Pulmonary artery endothelial cell (primary cell): ENCODE data around the gene MYO1G. TPM values are rescaled to one million over a fixed set of nuclear protein-coding genes. Genes with fewer than 3 reads are reported as not detected.
A peak's percentile ranks its signal among the peaks of the same experiment; 100 is the strongest.
"Not testable (repeated sequence)": the region's sequence is repeated elsewhere in the genome, so short reads cannot be mapped to it uniquely, and the experiment has no call there.

Source experiments
- DNase-seq: peaks from one replicate; pipeline ENCODE4 v3.0.0-alpha.2; 2011; ENCODE audit warnings: low read depth, low spot score
- total RNA-seq: library from RNA; depleted of rRNA; stranded (reverse); fragments of >200 nt; gene quantifications from 2 replicates; pipeline ENCODE4 v1.2.3, GENCODE V29; 2014

The MYO1G gene
- total RNA-seq, 1 donor from 2014 or later: 0.13 TPM

DNA sequence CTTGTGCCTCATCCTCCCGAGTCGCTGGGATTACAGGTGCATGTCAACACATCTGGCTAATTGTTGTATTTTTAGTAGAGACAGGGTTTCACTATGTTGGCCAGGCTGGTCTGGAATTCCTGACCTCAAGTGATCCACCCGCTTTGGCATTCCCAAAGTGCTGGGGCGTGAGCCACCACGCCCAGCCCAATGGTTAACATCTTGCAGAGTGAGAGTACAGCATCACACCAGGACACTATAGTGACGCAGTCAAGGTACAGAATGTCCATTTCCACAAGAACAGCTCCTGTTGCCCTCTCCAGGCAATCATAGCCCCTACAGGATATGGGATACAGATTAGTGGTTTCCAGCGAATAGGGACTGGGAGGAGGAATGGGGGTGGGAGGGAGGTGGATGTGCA is 34.0 kb downstream of the MYO1G start:
- no peak for DNase-seq

DNA sequence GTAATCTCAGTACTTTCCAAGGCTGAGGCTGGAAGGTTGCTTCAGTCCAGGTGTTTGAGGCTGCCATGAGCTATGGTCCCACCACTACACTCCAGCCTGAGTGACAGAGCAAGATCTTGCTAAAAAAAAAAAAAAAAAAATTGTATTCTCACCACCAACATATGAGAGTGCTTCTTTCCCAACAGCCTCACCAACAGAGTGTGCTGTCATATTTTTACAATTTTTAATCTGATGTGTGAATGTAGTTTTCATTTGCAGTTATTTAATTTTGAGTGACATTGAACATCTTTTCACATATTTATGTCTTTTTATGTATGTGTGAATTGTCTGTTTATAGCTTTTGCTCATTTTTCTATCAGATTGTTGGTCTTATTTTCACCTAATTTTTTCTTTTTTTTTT is 35.2 kb downstream of the MYO1G start:
- no peak for DNase-seq

DNA sequence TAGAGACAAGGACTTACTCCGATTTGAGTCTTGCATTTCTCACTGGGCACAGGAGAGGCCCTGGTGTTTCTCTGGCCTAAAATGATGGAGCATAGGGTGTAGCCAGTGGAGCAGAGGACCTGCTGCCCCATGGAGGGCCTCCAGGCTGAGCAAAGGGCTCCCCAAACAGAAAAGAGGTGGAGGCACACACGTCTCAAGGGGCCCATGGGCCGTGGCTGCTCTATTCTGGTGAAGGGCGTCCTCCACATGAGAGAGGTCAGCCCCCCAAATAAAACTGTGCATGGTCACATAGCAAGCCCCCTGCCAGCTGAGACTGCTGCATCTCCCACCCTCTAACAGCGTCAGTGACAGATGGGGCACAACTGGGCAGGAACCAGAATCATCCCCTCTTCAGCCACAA is 41.4 kb downstream of the MYO1G start:
- DNase-seq: no peak

DNA sequence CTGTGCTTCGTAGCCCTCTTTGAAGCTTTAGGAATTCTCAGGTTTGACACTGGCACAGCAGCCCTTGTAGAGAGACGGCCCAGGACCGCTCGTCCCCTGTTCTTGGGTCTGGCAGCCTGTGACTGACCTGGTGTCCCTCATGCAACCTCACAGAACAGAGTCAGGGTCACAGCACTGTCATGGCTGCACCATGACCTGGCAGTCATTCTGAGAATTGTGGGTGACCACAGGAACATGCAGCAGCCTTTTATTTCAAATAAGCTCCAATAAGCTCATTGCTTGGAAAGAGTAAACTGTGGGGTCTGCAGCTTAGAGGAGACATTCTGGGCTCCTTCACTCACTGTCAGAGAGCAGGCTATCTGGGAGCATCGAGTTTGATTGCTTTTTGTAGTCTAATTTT is 42.5 kb downstream of the MYO1G start:
- no peak for DNase-seq

DNA sequence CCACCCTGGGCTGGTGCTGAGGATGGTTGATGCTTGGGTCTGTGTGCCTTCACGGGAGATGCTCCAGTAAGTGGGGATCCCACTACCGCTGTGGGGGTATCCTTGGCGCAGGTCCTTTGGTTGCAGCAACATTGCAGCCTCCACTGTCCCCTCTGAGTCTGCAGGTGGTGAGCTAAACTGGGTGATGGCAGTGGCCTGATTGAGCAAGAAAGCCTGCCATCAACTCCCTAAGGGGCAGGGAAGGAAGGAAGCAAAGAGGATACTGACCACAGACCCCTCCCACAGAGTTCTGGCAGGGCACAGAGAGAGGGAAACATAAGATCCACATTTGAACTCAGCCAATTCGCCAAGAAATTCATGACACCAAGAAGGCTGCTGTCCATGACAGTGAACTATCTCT is 43.2 kb downstream of the MYO1G start:
- DNase-seq: no peak

DNA sequence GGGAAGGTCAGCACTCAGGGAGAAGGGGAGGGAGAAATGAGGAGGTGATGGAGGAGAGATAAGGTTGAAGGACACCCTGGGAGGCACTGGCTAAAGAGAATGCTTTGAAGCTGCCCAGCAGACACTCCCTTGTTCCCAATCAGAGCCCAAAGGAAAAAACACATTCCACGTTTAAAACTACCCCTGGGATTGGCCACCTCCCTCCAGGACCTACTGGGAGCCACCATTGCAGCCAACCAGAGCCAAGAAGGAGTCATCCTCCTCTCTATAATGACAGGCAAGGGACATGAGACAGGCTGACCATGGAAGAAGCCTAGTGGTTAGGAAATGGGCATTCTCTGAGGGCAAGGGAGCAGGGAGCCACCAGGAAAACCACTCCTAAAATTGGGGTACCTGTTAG is 43.8 kb downstream of the MYO1G start:
- DNase-seq: no peak

DNA sequence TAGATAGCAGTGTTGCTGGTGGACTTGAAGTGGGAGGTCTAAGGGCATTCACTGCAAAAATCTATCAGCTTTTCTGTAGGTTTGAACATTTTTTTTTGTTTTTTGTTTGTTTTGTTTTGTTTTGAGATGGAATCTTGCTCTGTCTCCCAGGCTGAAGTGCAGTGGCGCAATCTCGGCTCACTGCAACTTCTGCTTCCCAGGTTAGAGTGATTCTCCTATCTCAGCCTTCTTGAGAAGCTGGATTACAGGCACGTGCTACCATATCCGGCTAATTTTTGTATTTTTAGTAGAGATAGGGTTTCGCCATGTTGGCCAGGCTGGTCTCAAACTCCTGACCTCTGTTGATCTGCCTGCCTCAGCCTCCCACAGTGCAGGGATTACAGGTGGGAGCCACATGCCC is 44.3 kb downstream of the MYO1G start:
- DNase-seq: not testable (repeated sequence)

DNA sequence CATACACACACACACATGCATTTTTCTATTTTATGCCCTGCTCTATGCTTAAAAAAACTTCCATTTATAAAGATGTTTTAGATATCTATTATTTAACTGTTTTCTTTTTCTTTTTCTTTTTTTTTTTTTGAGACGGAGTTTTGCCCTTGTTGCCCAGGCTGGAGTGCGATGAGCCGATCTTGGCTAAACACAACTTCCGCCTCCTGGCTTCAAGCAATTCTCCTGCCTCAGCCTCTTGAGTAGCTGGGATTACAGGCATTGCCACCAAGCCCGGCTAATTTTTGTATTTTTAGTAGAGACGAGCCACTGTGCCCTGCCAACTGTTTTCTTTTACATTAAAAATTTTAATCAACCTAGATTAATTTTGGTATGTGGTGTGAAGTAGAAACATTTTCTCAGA is 47.9 kb downstream of the MYO1G start:
- DNase-seq: no peak

DNA sequence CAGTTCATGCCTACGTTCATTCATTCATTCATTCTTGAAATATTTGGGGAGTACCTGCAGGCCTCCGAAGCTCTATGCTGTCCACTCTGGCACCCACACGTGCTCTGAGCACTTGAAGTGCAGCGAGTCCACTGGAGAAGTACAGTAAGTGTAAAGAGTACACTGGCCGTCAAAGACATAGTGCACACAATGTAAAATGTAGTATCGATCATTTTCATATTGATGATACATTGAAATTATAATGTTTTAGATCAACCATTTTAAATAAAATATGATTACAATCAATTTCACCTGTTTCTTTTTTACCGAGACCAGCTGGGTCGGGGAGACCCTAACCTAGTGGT is 56.5 kb downstream of the MYO1G start:
- no peak for DNase-seq

DNA sequence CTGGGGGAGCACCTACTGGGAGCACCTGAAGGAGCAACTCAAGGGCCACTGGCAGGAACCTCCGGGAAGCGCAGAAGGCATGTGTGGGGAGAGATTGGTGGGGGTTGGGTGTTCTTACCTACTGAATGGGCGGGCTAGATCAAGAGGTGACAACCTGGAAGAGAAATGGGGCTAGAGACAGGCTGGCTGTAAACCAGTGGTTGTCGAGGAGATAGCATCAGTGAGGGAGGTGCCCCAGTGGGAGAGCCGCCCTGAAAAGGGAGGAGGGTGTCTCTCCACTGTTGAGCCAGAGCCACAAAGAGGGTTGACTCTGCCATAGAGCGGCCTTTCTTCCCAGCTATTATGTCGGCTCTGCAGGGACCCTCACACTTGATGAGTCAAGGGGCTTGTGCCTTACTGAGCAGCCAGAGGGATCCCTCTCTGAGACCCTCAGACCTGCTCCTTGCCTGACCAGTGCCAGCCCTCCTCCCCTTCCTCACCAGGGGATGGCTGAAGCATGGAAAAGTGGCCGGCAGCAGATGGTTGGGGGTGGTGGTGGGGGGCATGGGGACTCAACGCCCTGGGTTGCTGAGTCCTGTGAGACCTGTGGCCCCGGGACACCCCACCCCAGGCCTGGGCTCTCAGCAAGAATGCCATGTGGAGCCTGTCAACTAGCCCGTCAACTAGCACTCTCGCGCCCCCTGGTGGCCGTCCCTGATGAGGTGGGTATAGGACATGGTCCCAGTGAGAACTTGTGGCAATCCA is 57.0 kb downstream of the MYO1G start:
- peak; percentile 22 for DNase-seq

DNA sequence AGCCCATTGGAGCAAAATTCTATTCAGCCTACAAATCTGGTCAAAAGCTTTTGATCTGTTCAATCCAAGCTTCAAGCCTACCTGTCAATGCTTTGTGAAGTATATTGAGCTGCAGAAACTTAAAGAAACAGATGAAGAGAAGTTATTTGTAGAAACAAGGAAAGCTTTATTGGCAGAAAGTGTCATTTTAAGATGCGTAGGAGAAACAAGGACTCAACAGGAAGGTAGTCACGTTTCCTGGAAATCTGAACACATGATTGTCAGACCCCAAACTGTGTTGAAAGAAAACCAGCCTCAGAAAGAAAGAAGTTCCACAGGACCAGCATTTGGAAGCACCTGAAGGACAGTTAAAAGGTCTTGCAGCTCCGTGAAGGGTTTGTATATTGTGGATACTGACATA is 58.7 kb downstream of the MYO1G start:
- DNase-seq: no peak

DNA sequence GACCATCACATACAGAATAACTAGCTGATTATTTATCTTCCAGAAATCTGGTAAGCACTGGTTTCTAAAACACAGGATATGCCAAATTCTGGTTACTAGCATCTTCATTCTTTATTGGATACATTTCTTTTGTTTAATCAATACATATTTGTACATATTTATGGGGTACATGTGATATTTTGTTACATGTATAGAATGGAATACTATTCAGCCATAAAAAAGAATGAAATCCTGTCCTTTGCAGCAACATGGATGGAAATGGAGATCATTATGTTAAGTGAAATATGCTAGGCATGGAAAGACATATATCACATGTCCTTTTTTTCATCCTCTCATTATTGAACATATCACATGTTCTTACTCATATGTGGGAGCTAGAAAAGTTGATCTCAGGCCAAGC is 60.8 kb downstream of the MYO1G start:
- DNase-seq: no peak

DNA sequence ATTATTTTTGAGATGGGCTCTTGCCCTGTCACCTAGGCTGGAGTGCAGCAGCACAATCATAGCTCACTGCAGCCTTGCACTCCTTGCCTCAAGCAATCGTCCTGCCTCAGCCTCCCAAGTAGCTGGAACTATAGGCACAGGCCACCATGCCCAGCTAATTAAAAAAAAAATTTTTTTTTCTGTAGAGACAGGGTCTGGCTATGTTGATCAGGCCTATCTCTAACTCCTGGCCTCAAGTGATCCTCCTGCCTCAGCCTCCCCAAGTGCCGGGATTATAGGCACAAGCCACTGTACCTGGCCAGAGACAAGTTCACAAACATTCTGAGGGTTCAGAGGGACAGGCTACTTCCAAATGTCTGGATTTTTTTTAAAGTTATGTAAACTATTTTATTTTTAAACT is 61.4 kb downstream of the MYO1G start:
- no peak for DNase-seq

DNA sequence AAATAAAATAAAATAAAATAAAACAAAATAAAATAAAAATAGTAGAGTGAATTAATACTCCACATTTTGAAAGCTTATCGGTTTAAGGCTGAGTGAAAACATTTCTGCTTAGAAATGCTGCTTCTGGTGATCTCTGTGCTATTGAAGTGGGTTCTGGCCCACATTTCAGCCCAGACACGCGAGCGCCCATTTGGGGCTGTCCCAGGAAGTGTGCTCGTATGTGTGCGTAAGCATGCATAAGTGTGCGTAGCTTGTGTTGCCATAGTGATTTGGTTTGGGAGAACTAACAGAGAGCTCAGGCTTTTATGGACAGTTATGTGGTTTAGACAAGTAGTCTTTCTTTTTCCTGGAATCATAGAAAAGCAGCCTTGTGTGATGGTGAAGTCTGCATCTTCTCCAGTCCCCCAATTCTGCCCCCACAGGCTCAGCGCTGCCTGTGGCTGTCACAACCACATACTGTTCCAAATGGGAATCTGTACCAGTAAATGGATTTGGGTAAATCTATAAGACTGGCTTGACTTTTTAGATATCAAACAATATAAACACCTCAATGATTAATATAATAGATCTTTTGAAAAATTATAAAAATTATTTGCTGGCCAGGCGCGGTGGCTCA is 63.7 kb downstream of the MYO1G start:
- no peak for DNase-seq

DNA sequence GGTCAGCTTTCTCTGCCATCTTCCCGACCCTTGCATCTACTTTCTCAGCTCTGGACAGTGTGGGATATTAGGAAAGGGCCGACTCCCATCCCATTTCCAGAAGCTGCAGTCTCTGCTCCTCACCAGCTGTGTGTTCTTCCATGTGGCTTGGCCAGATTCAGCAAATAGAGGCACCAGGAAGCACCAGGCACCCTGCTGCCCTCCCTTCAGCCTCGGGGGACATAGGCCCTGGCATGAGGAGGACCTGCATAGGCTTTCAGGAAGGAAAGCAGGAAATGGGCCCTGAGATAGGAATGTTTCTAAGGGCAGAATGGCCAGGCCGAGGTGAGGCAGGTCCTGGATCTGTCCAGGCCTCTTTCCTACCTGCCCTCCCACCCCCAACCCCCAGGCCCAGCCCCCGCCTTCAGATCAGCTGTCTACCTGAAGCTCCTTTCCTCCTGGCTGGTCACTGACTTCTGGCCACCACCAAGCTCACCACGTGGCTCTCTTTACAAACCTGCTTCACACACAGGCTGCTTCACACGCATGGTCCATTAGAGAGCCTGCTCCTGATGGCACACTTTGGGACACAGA is 66.0 kb downstream of the MYO1G start:
- no peak for DNase-seq

Other genes with a start within 250 kb of the MYO1G start
- 10.3 and 10.9 TPM in 2 replicates for gene ZMIZ2, start 230.2 kb downstream of the MYO1G start, total RNA-seq
- 2,525 and 2,554 TPM in 2 replicates for gene PPIA, start 182.3 kb downstream of the MYO1G start, total RNA-seq
- 234 and 260 TPM in 2 replicates for gene H2AZ2, start 130.9 kb downstream of the MYO1G start, total RNA-seq
- 19.8 and 22.6 TPM in 2 replicates for gene PURB, start 93.5 kb downstream of the MYO1G start, total RNA-seq
- gene CCM2, start 21.2 kb upstream of the MYO1G start, total RNA-seq: 74.8 and 81.1 TPM in 2 replicates
- 0.59 and 0.85 TPM in 2 replicates for gene NACAD, start 110.0 kb upstream of the MYO1G start, total RNA-seq
- 79.0 and 88.3 TPM in 2 replicates for gene TBRG4, start 132.7 kb upstream of the MYO1G start, total RNA-seq
- not detected in 2 replicates for gene RAMP3, start 178.8 kb upstream of the MYO1G start, total RNA-seq